Chondrocyte (in vitro differentiated cells): ENCODE measurements around the gene CINP. TPM values are rescaled to one million over a fixed set of nuclear protein-coding genes. Genes with fewer than 3 reads are reported as not detected.

ENCODE experiments used
- DNase-seq: peaks from one replicate; pipeline ENCODE4 v3.0.0; 2021; ENCODE audit warnings: mixed read lengths, low spot score
- H3K27ac Mint-ChIP-seq: one replicate; pipeline ENCODE4 v1.8.0; 2021; ENCODE audit warnings: mild to moderate bottlenecking, moderate library complexity, mixed read lengths; ENCODE audit not compliant: unreplicated experiment
- H3K27me3 Mint-ChIP-seq: 2 replicates; pipeline ENCODE4 v1.8.0; 2021; ENCODE audit warnings: low read depth, mixed read lengths
- H3K36me3 Mint-ChIP-seq: 2 replicates; pipeline ENCODE4 v1.8.0; 2021; ENCODE audit warnings: low read depth, mixed read lengths
- H3K4me1 Mint-ChIP-seq: 2 replicates; pipeline ENCODE4 v1.8.0; 2021; ENCODE audit warnings: low read depth, mild to moderate bottlenecking, mixed read lengths
- H3K4me3 Mint-ChIP-seq: one replicate; pipeline ENCODE4 v1.8.0; 2021; ENCODE audit warnings: mild to moderate bottlenecking, moderate library complexity, mixed read lengths; ENCODE audit not compliant: unreplicated experiment
- H3K9me3 Mint-ChIP-seq: 2 replicates; pipeline ENCODE4 v1.8.0; 2021; ENCODE audit warnings: low read depth, mixed read lengths
- CTCF ChIP-seq: fragments of 200-600 bp; sonication (generic); IDR thresholded peaks from 2 replicates; pipeline ENCODE4 v1.5.0; 2021; ENCODE audit warnings: antibody characterized with exemption, mild to moderate bottlenecking, moderate library complexity
- total RNA-seq: library from RNA; stranded (reverse); gene quantifications from 3 replicates; pipeline ENCODE4 v1.2.1, GENCODE V29; 2021

Gene CINP
- total RNA-seq, 1 donor from 2014 or later = 26.8 TPM

DNA sequence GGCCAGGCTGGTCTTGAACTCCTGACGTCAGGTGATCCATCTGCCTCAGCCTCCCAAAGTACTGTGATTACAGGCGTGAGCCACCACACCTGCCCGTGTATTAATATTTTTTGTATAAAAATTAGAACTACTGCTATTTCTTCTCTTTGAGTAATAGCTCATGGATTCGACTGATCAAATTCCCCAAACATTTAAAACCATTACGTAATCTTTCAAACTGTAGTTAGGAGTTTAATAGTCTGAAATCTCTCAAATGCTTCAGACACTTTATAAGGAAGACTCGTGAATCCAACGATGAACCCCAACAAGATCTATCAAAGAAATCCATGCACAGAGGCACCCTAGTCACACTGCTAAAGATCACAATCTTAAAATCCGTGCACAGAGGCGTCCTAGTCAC, 16.1 kb upstream of the CINP start:
- no peaks in the 10 kb centered on the region for H3K27me3 Mint-ChIP-seq
- H3K36me3 Mint-ChIP-seq = peaks cover 14% of the 10 kb centered on the region
- H3K4me1 Mint-ChIP-seq = no peaks in the 10 kb centered on the region
- DNase-seq = no peak
- TF ChIP-seq CTCF = no peak
- H3K4me3 Mint-ChIP-seq = no peak overlapping the region
- H3K9me3 Mint-ChIP-seq = peaks cover 2% of the 10 kb centered on the region
- no peak overlapping the region for H3K27ac Mint-ChIP-seq

- no peak for DNase-seq
- Mint-ChIP-seq H3K27me3 (no peaks in the 10 kb centered on the region), H3K4me1 (no peaks in the 10 kb centered on the region), H3K27ac (no peak overlapping the region), H3K4me3 (no peak overlapping the region), H3K9me3 (peaks cover 2% of the 10 kb centered on the region), H3K36me3 (peaks cover 14% of the 10 kb centered on the region)
- no peak for TF ChIP-seq CTCF
Observed at GRCh38 chr14:102377696-102378095, 15.0 kb upstream of the CINP start.

GRCh38 chr14:102375119-102375518, 12.4 kb upstream of the CINP start:
- Mint-ChIP-seq H3K27me3 (no peaks in the 10 kb centered on the region), H3K4me1 (peaks cover 10% of the 10 kb centered on the region), H3K4me3 (no peak overlapping the region), H3K27ac (no peak overlapping the region), H3K36me3 (peaks cover 9% of the 10 kb centered on the region), H3K9me3 (no peaks in the 10 kb centered on the region)
- TF ChIP-seq CTCF = no peak
- DNase-seq = no peak

DNA sequence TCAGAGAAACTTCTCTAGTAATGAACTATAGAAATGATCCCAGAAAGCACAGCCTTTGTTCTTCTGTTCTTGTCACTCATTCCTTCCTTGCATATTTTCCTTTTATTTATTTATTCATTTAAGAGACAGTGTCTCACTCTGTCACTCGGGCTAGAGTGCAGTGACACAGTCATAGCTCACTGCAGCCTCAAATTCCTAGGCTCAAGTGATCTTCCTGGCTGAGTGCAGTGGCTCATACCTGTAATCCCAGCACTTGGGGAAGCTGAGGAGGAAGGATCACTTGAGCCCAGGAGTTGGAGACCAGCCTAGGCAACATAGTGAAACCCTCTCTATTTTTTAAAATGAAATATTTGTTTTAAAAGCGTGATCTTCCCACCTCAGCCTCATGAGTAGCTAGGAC, 11.6 kb upstream of the CINP start:
- DNase-seq = no peak
- Mint-ChIP-seq H3K36me3 (peaks cover 8% of the 10 kb centered on the region), H3K27ac (no peak overlapping the region), H3K4me1 (peaks cover 10% of the 10 kb centered on the region), H3K4me3 (no peak overlapping the region), H3K27me3 (no peaks in the 10 kb centered on the region), H3K9me3 (no peaks in the 10 kb centered on the region)
- TF ChIP-seq CTCF = no peak

DNA sequence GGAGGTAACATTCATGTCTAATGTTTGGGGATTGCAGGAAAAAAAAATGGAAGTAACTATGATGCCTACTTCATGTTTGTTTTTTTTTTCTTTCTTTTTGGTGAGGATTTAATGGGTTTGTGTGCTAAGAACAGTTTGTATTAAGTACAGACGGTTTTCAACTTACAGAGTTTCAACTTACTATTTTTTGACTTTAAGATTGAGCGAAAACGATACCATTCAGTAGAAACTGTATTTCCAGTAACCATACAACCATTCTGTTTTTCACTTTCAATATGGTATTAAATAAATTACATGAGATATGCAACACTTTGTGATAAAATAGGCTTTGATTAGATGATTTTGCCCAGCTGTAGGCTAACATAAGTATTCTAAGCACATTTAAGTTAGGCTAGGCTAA, 10.4 kb upstream of the CINP start:
- Mint-ChIP-seq H3K4me1 (peaks cover 10% of the 10 kb centered on the region), H3K27ac (no peak overlapping the region), H3K27me3 (no peaks in the 10 kb centered on the region), H3K9me3 (no peaks in the 10 kb centered on the region), H3K4me3 (no peak overlapping the region), H3K36me3 (peaks cover 5% of the 10 kb centered on the region)
- no peak for TF ChIP-seq CTCF
- no peak for DNase-seq
